HEK293 (cell line): ENCODE data around the gene SOX6.

Experiments used
- CTCF ChIA-PET: fragments of 350-600 bp; formaldehyde crosslinking; extraction: SDS; loops from one replicate; lab custom pipeline; 2021; ENCODE audit warnings: antibody characterized with exemption; lab: Yijun Ruan, JAX
- POLR2A ChIA-PET: fragments of 300-600 bp; formaldehyde crosslinking; extraction: SDS; loops from one replicate; lab custom pipeline; 2020; ENCODE audit warnings: antibody characterized with exemption, inconsistent platforms; lab: Yijun Ruan, JAX
- H3K27ac ChIP-seq: fragments of 200-500 bp; sonication (Bioruptor generic); 2 replicates; pipeline ENCODE4 v1.5.1; 2014; ENCODE audit warnings: low read depth, low read length, control low read depth, inconsistent platforms; ENCODE audit errors: extremely low read depth
- H3K36me3 ChIP-seq, 2 experiments: fragments of 200-500 bp in 1 of 2; sonication (Bioruptor generic) in 1 of 2; 1 replicate in 1 of 2; 2 replicates in 1 of 2; pipeline ENCODE4 v1.5.1; 2014 to 2017; ENCODE audit warnings: inconsistent platforms in 2 of 2, low read length in 2 of 2; ENCODE audit not compliant: control insufficient read depth in 2 of 2, insufficient read depth in 1 of 2
- H3K4me1 ChIP-seq: fragments of 200-500 bp; sonication (Bioruptor generic); 2 replicates; pipeline ENCODE4 v1.5.1; 2014; ENCODE audit warnings: mild to moderate bottlenecking, low read length, inconsistent platforms; ENCODE audit not compliant: control insufficient read depth, insufficient read depth
- H3K4me3 ChIP-seq: 2 replicates; pipeline ENCODE4 v1.5.1; 2011; ENCODE audit warnings: low read depth, mild to moderate bottlenecking, control low read depth, low read length, moderate library complexity
- H3K9me3 ChIP-seq: fragments of 200-500 bp; sonication (Bioruptor generic); 2 replicates; pipeline ENCODE4 v1.5.1; 2014; ENCODE audit warnings: low read depth, low read length, inconsistent platforms; ENCODE audit not compliant: control insufficient read depth, insufficient read depth
- GLI4 ChIP-seq: fragments of 450-650 bp; formaldehyde crosslinking; IDR thresholded peaks from 2 replicates; pipeline ENCODE4 v1.5.1; 2016; ENCODE audit warnings: missing biosample characterization, missing genetic modification characterization
- HOXD13 ChIP-seq: sonication (generic); formaldehyde crosslinking; IDR thresholded peaks from 2 replicates; pipeline ENCODE4 v1.8.0; 2022; ENCODE audit warnings: missing genetic modification reagents, borderline replicate concordance
- KLF16 ChIP-seq: fragments of 450-650 bp; formaldehyde crosslinking; IDR thresholded peaks from 2 replicates; pipeline ENCODE4 v1.5.1; 2017; ENCODE audit warnings: missing biosample characterization, missing genetic modification characterization
- SCRT2 ChIP-seq: fragments of 450-650 bp; formaldehyde crosslinking; IDR thresholded peaks from 2 replicates; pipeline ENCODE4 v1.5.1; 2016; ENCODE audit warnings: missing biosample characterization, missing genetic modification characterization
- YY2 ChIP-seq: fragments of 450-650 bp; formaldehyde crosslinking; IDR thresholded peaks from 2 replicates; pipeline ENCODE4 v1.5.1; 2016; ENCODE audit warnings: missing biosample characterization, missing genetic modification characterization
- ZFP3 ChIP-seq: fragments of 450-650 bp; formaldehyde crosslinking; IDR thresholded peaks from 2 replicates; pipeline ENCODE4 v1.5.1; 2016; ENCODE audit warnings: low read depth, missing biosample characterization, missing genetic modification characterization
- ZIC2 ChIP-seq: fragments of 450-650 bp; formaldehyde crosslinking; IDR thresholded peaks from 2 replicates; pipeline ENCODE4 v1.5.1; 2016; ENCODE audit warnings: missing biosample characterization, missing genetic modification characterization
- ZNF18 ChIP-seq: fragments of 450-650 bp; formaldehyde crosslinking; IDR thresholded peaks from 2 replicates; pipeline ENCODE4 v1.5.1; 2016; ENCODE audit warnings: missing biosample characterization, missing genetic modification characterization
- ZNF223 ChIP-seq: fragments of 450-650 bp; formaldehyde crosslinking; IDR thresholded peaks from 2 replicates; pipeline ENCODE4 v1.5.1; 2016; ENCODE audit warnings: missing biosample characterization, missing genetic modification characterization
- ZNF23 ChIP-seq: fragments of 450-650 bp; formaldehyde crosslinking; IDR thresholded peaks from 2 replicates; pipeline ENCODE4 v1.5.1; 2016; ENCODE audit warnings: missing biosample characterization, missing genetic modification characterization, borderline replicate concordance
- ZNF24 ChIP-seq: fragments of 450-650 bp; formaldehyde crosslinking; IDR thresholded peaks from 2 replicates; pipeline ENCODE4 v1.5.1; 2016; ENCODE audit warnings: missing biosample characterization, missing genetic modification characterization
- ZNF280D ChIP-seq: fragments of 450-650 bp; formaldehyde crosslinking; IDR thresholded peaks from 2 replicates; pipeline ENCODE4 v1.5.1; 2016; ENCODE audit warnings: missing biosample characterization, missing genetic modification characterization
- ZNF596 ChIP-seq: fragments of 450-650 bp; IDR thresholded peaks from 2 replicates; pipeline ENCODE4 v1.5.0; 2018; ENCODE audit warnings: missing biosample characterization, mild to moderate bottlenecking, missing genetic modification characterization, moderate library complexity
- ZNF629 ChIP-seq: fragments of 450-650 bp; formaldehyde crosslinking; IDR thresholded peaks from 2 replicates; pipeline ENCODE4 v1.5.1; 2017; ENCODE audit warnings: missing biosample characterization, missing genetic modification characterization
- ZNF658 ChIP-seq: fragments of 450-650 bp; formaldehyde crosslinking; IDR thresholded peaks from 2 replicates; pipeline ENCODE4; 2016; ENCODE audit warnings: missing biosample characterization, missing genetic modification characterization
- ZNF785 ChIP-seq: fragments of 450-650 bp; formaldehyde crosslinking; IDR thresholded peaks from 2 replicates; pipeline ENCODE4 v1.5.1; 2016; ENCODE audit warnings: missing biosample characterization, missing genetic modification characterization
- ZNF837 ChIP-seq: fragments of 450-650 bp; formaldehyde crosslinking; IDR thresholded peaks from 2 replicates; pipeline ENCODE4 v1.5.1; 2016; ENCODE audit warnings: missing biosample characterization, missing genetic modification characterization
- ZSCAN16 ChIP-seq: fragments of 450-650 bp; formaldehyde crosslinking; IDR thresholded peaks from 2 replicates; pipeline ENCODE4 v1.5.1; 2016; ENCODE audit warnings: missing biosample characterization, missing genetic modification characterization
- TF ChIP-seq, protein P1 (sequence below): fragments of 450-650 bp; formaldehyde crosslinking; IDR thresholded peaks from 2 replicates; pipeline ENCODE4 v1.5.1; 2016; ENCODE audit warnings: missing biosample characterization, missing genetic modification characterization

Gene SOX6

GRCh38 chr11:15918674-15919073 lies 437.7 kb downstream of the SOX6 start:
- H3K27ac ChIP-seq, result no peak overlapping the region
- CTCF ChIA-PET, result interaction anchor here (0.6 to 1.3 kb wide), 2 partner anchors 13 to 692 kb away, joined by 3 read pairs; no protein-coding TSS in a partner anchor
- no peaks in the 10 kb centered on the region for H3K36me3 ChIP-seq
- H3K9me3 ChIP-seq, result no peaks in the 10 kb centered on the region
- TF ChIP-seq ZNF785 (tag by site-specific recombination), result no peak
- no peak for TF ChIP-seq ZNF596 (tag by site-specific recombination)
- no peak for TF ChIP-seq ZNF23
- peak; percentile 75; the same call in 1 of the 2 replicates for TF ChIP-seq ZFP3 (tag by site-specific recombination)
- no peak for TF ChIP-seq ZNF18
- TF ChIP-seq ZNF837 (tag by site-specific recombination), result no peak
- no peak overlapping the region for H3K4me3 ChIP-seq
- POLR2A ChIA-PET, result no interaction called here
- H3K4me1 ChIP-seq, result no peaks in the 10 kb centered on the region

GRCh38 chr11:15918212-15918611 lies 438.1 kb downstream of the SOX6 start:
- Histone ChIP-seq H3K36me3 (no peaks in the 10 kb centered on the region), H3K27ac (no peak overlapping the region), H3K4me1 (no peaks in the 10 kb centered on the region), H3K4me3 (no peak overlapping the region), H3K9me3 (no peaks in the 10 kb centered on the region)
- CTCF ChIA-PET, result interaction anchor here (0.6 to 1.3 kb wide), 2 partner anchors 13 to 693 kb away, joined by 3 read pairs; no protein-coding TSS in a partner anchor
- TF ChIP-seq YY2 (tag by site-specific recombination) (no peak), ZNF596 (tag by site-specific recombination) (no peak), ZNF223 (tag by site-specific recombination) (no peak), SCRT2 (tag by site-specific recombination) (peak; percentile 39; the same call in 1 of the 2 replicates), ZNF24 (no peak), ZSCAN16 (tag by site-specific recombination) (no peak), GLI4 (tag by site-specific recombination) (no peak), ZIC2 (tag by site-specific recombination) (peak; percentile 98), HOXD13 (no peak), ZNF280D (tag by site-specific recombination) (no peak), ZNF629 (tag by site-specific recombination) (no peak), ZNF658 (no peak), KLF16 (tag by site-specific recombination) (no peak)
- TF ChIP-seq, protein P1, sequence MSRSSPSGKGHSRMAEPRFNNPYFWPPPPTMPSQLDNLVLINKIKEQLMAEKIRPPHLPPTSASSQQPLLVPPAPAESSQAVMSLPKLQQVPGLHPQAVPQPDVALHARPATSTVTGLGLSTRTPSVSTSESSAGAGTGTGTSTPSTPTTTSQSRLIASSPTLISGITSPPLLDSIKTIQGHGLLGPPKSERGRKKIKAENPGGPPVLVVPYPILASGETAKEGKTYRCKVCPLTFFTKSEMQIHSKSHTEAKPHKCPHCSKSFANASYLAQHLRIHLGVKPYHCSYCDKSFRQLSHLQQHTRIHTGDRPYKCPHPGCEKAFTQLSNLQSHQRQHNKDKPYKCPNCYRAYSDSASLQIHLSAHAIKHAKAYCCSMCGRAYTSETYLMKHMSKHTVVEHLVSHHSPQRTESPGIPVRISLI (tag by site-specific recombination), result no peak
- POLR2A ChIA-PET, result no interaction called here
